H9 (cell line): ENCODE results near the gene VIT. TPM values are rescaled to one million over a fixed set of nuclear protein-coding genes. Genes with fewer than 3 reads are reported as not detected.

ENCODE experiments used
- DNase-seq: peaks from one replicate; pipeline ENCODE4 v3.0.0-alpha.2; 2017
- H2AFZ ChIP-seq: one replicate; pipeline ENCODE4 v1.6.1; 2013; ENCODE audit warnings: mild to moderate bottlenecking, low read length, control low read depth, moderate library complexity
- H2AK5ac ChIP-seq: 2 replicates; pipeline ENCODE4 v1.6.1; 2013; ENCODE audit warnings: low read length, control low read depth, mixed read lengths; ENCODE audit not compliant: insufficient read length
- H2BK120ac ChIP-seq: one replicate; pipeline ENCODE4 v1.6.1; 2013; ENCODE audit warnings: low read depth, mild to moderate bottlenecking, low read length, control low read depth, inconsistent platforms; ENCODE audit not compliant: poor library complexity, severe bottlenecking
- H2BK12ac ChIP-seq: 2 replicates; pipeline ENCODE4 v1.6.1; 2013; ENCODE audit warnings: low read length, control low read depth, mixed read lengths, low read depth; ENCODE audit not compliant: insufficient read length
- H2BK15ac ChIP-seq: 2 replicates; pipeline ENCODE4 v1.6.1; 2013; ENCODE audit warnings: low read depth, low read length, control low read depth
- H2BK20ac ChIP-seq: one replicate; pipeline ENCODE4 v1.6.1; 2013; ENCODE audit warnings: low read depth, mild to moderate bottlenecking, low read length, control low read depth, inconsistent platforms; ENCODE audit not compliant: poor library complexity, severe bottlenecking
- H2BK5ac ChIP-seq: 2 replicates; pipeline ENCODE4 v1.6.1; 2013; ENCODE audit warnings: low read length, control low read depth, mixed read lengths; ENCODE audit not compliant: insufficient read length
- H3K14ac ChIP-seq: 2 replicates; pipeline ENCODE4 v1.6.1; 2013; ENCODE audit warnings: low read length, control low read depth; ENCODE audit not compliant: insufficient read depth
- H3K18ac ChIP-seq: 2 replicates; pipeline ENCODE4 v1.6.1; 2013; ENCODE audit warnings: low read depth, mild to moderate bottlenecking, mixed read lengths, low read length, control low read depth; ENCODE audit not compliant: insufficient read length
- H3K23ac ChIP-seq: 2 replicates; pipeline ENCODE4 v1.6.1; 2013; ENCODE audit warnings: low read length, control low read depth, mixed read lengths, low read depth; ENCODE audit not compliant: insufficient read length
- H3K23me2 ChIP-seq: 2 replicates; pipeline ENCODE4 v1.6.1; 2013; ENCODE audit warnings: low read depth, mild to moderate bottlenecking, mixed read lengths, low read length, control low read depth; ENCODE audit not compliant: insufficient read length, poor library complexity, severe bottlenecking
- H3K27ac ChIP-seq: 2 replicates; pipeline ENCODE4 v1.5.1; 2013; ENCODE audit warnings: low read length, control low read depth, mixed read lengths, low read depth; ENCODE audit not compliant: insufficient read length
- H3K27me3 ChIP-seq: 2 replicates; pipeline ENCODE4 v1.6.1; 2013; ENCODE audit warnings: low read length, control low read depth, inconsistent platforms; ENCODE audit not compliant: insufficient read depth
- H3K4ac ChIP-seq: 2 replicates; pipeline ENCODE4 v1.6.1; 2013; ENCODE audit warnings: low read depth, mild to moderate bottlenecking, control low read depth, inconsistent platforms, low read length, moderate library complexity
- H3K4me1 ChIP-seq: 2 replicates; pipeline ENCODE4 v1.6.1; 2013; ENCODE audit warnings: low read length, control low read depth, inconsistent platforms; ENCODE audit not compliant: insufficient read depth
- H3K4me2 ChIP-seq: 2 replicates; pipeline ENCODE4 v1.6.1; 2013; ENCODE audit warnings: low read length, control low read depth, mixed read lengths; ENCODE audit not compliant: insufficient read length, insufficient read depth
- H3K56ac ChIP-seq: 2 replicates; pipeline ENCODE4 v1.6.1; 2013; ENCODE audit warnings: low read depth, mild to moderate bottlenecking, mixed read lengths, low read length, control low read depth; ENCODE audit not compliant: insufficient read length
- H3K79me1 ChIP-seq: 2 replicates; pipeline ENCODE4 v1.6.1; 2013; ENCODE audit warnings: low read depth, mild to moderate bottlenecking, moderate library complexity, low read length, control low read depth, inconsistent platforms; ENCODE audit not compliant: insufficient read depth, poor library complexity, severe bottlenecking
- H3K79me2 ChIP-seq: 2 replicates; pipeline ENCODE4 v1.6.1; 2013; ENCODE audit warnings: low read length, control low read depth, inconsistent platforms; ENCODE audit not compliant: insufficient read depth
- H3K9ac ChIP-seq: 2 replicates; pipeline ENCODE4 v1.6.1; 2013; ENCODE audit warnings: low read length, control low read depth, mixed read lengths; ENCODE audit not compliant: insufficient read length; ENCODE audit errors: extremely low read depth
- H3K9me3 ChIP-seq: one replicate; pipeline ENCODE4 v1.6.1; 2013; ENCODE audit warnings: low read depth, low read length, inconsistent platforms; ENCODE audit not compliant: control insufficient read depth
- H3T11ph ChIP-seq: one replicate; pipeline ENCODE4 v1.6.1; 2013; ENCODE audit warnings: mild to moderate bottlenecking, low read length, control low read depth, inconsistent platforms
- H4K20me1 ChIP-seq: one replicate; pipeline ENCODE4 v1.6.1; 2013; ENCODE audit not compliant: control insufficient read depth, insufficient read length, insufficient read depth
- H4K5ac ChIP-seq: 2 replicates; pipeline ENCODE4 v1.6.1; 2013; ENCODE audit warnings: low read depth, mild to moderate bottlenecking, mixed read lengths, low read length, control low read depth; ENCODE audit not compliant: insufficient read length
- H4K8ac ChIP-seq: replicated peaks from 2 replicates; pipeline ENCODE4 v1.6.1; 2013; ENCODE audit warnings: low read length, control low read depth, mixed read lengths, low read depth; ENCODE audit not compliant: insufficient read length
- H4K91ac ChIP-seq: 2 replicates; pipeline ENCODE4 v1.6.1; 2013; ENCODE audit warnings: low read depth, mild to moderate bottlenecking, moderate library complexity, mixed read lengths, low read length, control low read depth; ENCODE audit not compliant: insufficient read length
- H3K27ac Mint-ChIP-seq, 3 experiments: 2 replicates in 2 of 3; 3 replicates in 1 of 3; pipeline ENCODE4 v1.8.0; 2020 to 2021; ENCODE audit warnings: mixed read lengths in 3 of 3, mild to moderate bottlenecking in 1 of 3, moderate library complexity in 1 of 3
- H3K27me3 Mint-ChIP-seq: 2 replicates; pipeline ENCODE4 v1.8.0; 2021; ENCODE audit warnings: low read depth, mild to moderate bottlenecking, moderate library complexity, mixed read lengths
- H3K36me3 Mint-ChIP-seq, 3 experiments: 2 replicates in 2 of 3; 3 replicates in 1 of 3; pipeline ENCODE4 v1.8.0; 2020 to 2021; ENCODE audit warnings: low read depth in 3 of 3, mixed read lengths in 3 of 3; ENCODE audit not compliant: insufficient read depth in 1 of 3
- H3K4me1 Mint-ChIP-seq, 2 experiments: 2 replicates each; pipeline ENCODE4 v1.8.0; 2020; ENCODE audit warnings: mixed read lengths in 2 of 2
- H3K4me3 Mint-ChIP-seq, 2 experiments: 2 replicates in 1 of 2; 3 replicates in 1 of 2; pipeline ENCODE4 v1.8.0; 2020 to 2021; ENCODE audit warnings: mild to moderate bottlenecking in 2 of 2, mixed read lengths in 2 of 2, moderate library complexity in 1 of 2
- H3K9me3 Mint-ChIP-seq, 2 experiments: 2 replicates in 1 of 2; 3 replicates in 1 of 2; pipeline ENCODE4 v1.8.0; 2020; ENCODE audit warnings: mild to moderate bottlenecking in 2 of 2, mixed read lengths in 2 of 2, moderate library complexity in 1 of 2
- WGBS: extraction: QIAGEN DNeasy Blood & Tissue Kit; methylation state at CpG from one replicate; pipeline ENCODE4 v1.1.7; 2013; ENCODE audit warnings: missing lambda C conversion rate, low lambda C conversion rate, mixed read lengths; ENCODE audit not compliant: insufficient read length; ENCODE audit errors: extremely low coverage; 5-methylcytosine and 5-hydroxymethylcytosine counted together
- total RNA-seq: library from RNA; stranded (reverse); gene quantifications from 2 replicates; pipeline ENCODE4 v1.2.1, GENCODE V29; 2021
- TF ChIP-seq, protein P1 (sequence below): fragments of 200-600 bp; sonication (generic); conservative IDR thresholded peaks from 3 replicates; pipeline ENCODE4 v1.8.0; 2021; ENCODE audit warnings: antibody characterized with exemption, mild to moderate bottlenecking

VIT gene
- total RNA-seq, 1 experiment from 2014 or later, result 0.15 TPM

- H3K27me3 ChIP-seq, result no peaks in the 10 kb centered on the region
- TF ChIP-seq, protein P1, sequence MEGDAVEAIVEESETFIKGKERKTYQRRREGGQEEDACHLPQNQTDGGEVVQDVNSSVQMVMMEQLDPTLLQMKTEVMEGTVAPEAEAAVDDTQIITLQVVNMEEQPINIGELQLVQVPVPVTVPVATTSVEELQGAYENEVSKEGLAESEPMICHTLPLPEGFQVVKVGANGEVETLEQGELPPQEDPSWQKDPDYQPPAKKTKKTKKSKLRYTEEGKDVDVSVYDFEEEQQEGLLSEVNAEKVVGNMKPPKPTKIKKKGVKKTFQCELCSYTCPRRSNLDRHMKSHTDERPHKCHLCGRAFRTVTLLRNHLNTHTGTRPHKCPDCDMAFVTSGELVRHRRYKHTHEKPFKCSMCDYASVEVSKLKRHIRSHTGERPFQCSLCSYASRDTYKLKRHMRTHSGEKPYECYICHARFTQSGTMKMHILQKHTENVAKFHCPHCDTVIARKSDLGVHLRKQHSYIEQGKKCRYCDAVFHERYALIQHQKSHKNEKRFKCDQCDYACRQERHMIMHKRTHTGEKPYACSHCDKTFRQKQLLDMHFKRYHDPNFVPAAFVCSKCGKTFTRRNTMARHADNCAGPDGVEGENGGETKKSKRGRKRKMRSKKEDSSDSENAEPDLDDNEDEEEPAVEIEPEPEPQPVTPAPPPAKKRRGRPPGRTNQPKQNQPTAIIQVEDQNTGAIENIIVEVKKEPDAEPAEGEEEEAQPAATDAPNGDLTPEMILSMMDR, result no peak
- H3K9ac ChIP-seq, result no peak overlapping the region
- H3K27ac ChIP-seq, result no peak overlapping the region
- H2AFZ ChIP-seq, result no peak overlapping the region
- Mint-ChIP-seq H3K27ac (no peak overlapping the region), H3K36me3 (no peaks in the 10 kb centered on the region; a peak in 1 of 7 replicates), H3K4me1 (peaks cover 7 to 8% of the 10 kb centered on the region in 2 experiments), H3K27me3 (no peaks in the 10 kb centered on the region), H3K4me3 (no peak overlapping the region), H3K9me3 (peaks cover 0 to 3% of the 10 kb centered on the region in 2 experiments; a peak in 2 of 5 replicates)
- WGBS, result no CpG with 5 or more reads among the region's 7 CpGs
- no peak overlapping the region for H2BK20ac ChIP-seq
- DNase-seq, result no peak
- no peak overlapping the region for H3K56ac ChIP-seq
- H3K79me1 ChIP-seq, result no peaks in the 10 kb centered on the region
- H2BK5ac ChIP-seq, result no peak overlapping the region
- H3K23ac ChIP-seq, result no peak overlapping the region
- H3K9me3 ChIP-seq, result no peaks in the 10 kb centered on the region
- no peak overlapping the region for H4K5ac ChIP-seq
- no peaks in the 10 kb centered on the region for H3K23me2 ChIP-seq
- H3K79me2 ChIP-seq, result no peaks in the 10 kb centered on the region
- H2BK15ac ChIP-seq, result no peak overlapping the region
- H3K4me1 ChIP-seq, result no peaks in the 10 kb centered on the region; the same call in 1 of the 2 replicates
- H2BK120ac ChIP-seq, result no peak overlapping the region
- H3K18ac ChIP-seq, result no peak overlapping the region
- no peak overlapping the region for H4K8ac ChIP-seq
- H3K4me2 ChIP-seq, result no peak overlapping the region
- no peaks in the 10 kb centered on the region for H4K20me1 ChIP-seq
- no peak overlapping the region for H3K14ac ChIP-seq
- H3K4ac ChIP-seq, result no peak overlapping the region
- no peak overlapping the region for H2BK12ac ChIP-seq
- H2AK5ac ChIP-seq, result no peak overlapping the region
- no peak overlapping the region for H3T11ph ChIP-seq
- no peak overlapping the region for H4K91ac ChIP-seq
Observed at GRCh38 chr2:36693825-36694224, 2.7 kb upstream of the VIT start.
